Renal cortex interstitium (tissue), 11 donors: Measurements from ENCODE around the gene TRABD2B. TPM values are rescaled to one million over a fixed set of nuclear protein-coding genes. Genes with fewer than 3 reads are reported as not detected.

ENCODE experiments used
- DNase-seq, 11 donors: peaks; one replicate each; pipeline ENCODE4 v3.0.0-alpha.2; 2013; ENCODE audit warnings: low read depth in 9 of 11, low spot score in 4 of 11; ENCODE audit errors: extremely low read depth in 1 of 11
- polyA plus RNA-seq, 3 donors: library from polyadenylated mRNA; unstranded; fragments of 120-200 nt; gene quantifications; one replicate each; pipeline ENCODE4 v1.2.1, GENCODE V29; 2013; ENCODE audit not compliant: insufficient read length in 3 of 3

The TRABD2B gene
- polyA plus RNA-seq, 3 donors, result 18.7 to 28.0 (median 27.9) TPM

- DNase-seq, result no peak
Observed at GRCh38 chr1:47951545-47952235, 45.5 kb downstream of the TRABD2B start.

DNA sequence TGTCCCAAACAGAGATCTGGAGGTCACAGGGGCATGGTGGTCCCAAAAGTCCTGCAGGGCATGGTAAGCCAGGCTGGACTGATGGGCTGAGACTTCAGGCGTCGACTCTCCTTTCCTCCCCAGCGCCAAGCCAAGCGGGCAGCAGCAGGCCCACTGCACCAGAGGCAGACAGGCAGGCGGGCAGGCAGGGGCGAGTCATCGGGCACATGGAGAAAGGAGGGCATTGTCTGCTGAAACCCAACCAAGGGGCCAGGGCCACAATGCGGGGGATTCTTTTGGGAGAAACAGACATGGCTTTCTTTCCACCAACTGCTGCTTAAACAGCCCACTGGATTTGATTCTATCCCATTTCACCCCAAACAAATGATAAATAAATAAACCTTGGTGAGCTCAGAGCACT, 46.2 kb downstream of the TRABD2B start:
- no peak for DNase-seq

DNA sequence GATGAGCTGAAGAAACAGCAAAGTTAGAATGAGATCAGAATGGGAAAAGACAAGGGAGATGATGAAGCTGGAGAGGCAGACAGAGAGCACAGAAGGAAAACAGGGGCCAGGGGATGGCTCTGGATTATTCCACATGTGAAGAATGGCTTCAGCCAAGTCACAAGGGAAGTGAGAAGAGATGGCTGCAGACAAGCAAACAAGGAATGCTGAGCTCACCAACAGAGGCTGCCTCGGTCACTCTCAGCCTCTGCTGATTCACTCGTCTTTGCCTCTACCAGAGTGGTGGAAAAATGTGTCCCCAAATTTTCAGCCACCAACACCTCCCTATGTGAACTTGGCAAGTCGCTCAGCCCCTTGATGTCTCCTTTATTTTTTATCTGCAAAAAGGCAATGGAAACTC, 46.7 kb downstream of the TRABD2B start:
- DNase-seq, result no peak

GRCh38 chr1:47948126-47948525, 49.1 kb downstream of the TRABD2B start:
- no peak for DNase-seq

- DNase-seq, result no peak
Observed at GRCh38 chr1:47947531-47947930, 49.7 kb downstream of the TRABD2B start.

GRCh38 chr1:47944561-47944960, 52.6 kb downstream of the TRABD2B start:
- DNase-seq, result no peak

GRCh38 chr1:47942240-47942629, 55.0 kb downstream of the TRABD2B start:
- no peak for DNase-seq

DNA sequence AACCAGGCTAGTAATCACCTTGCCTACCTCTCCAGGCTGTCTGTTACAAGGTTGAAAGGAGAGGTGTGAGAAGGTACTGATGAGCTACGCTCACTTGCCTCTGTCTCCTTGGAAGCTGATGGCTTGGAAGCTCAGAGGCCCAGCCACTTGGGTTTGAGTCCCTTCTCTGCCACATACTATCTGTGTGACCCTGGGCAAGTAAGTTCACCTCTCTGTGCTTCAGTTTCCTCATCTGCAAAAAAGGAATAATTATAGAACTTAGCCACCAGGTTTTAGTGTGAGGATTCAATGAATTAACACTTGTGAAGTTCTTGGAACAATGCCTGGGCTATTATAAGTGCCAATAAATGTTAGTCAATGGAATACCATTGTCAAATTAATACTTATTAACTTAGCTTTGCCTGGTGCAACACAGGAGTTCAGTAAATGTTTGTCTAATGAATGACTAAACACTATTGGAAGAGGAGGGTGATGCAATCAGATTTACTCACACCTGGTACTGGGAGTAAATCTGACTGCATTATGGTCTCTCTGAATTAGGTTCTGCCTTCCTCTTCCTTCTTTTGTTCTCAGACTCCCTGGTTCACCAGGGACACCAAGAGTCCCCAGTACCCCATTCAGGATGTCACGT, 55.5 kb downstream of the TRABD2B start:
- DNase-seq, result no peak

DNA sequence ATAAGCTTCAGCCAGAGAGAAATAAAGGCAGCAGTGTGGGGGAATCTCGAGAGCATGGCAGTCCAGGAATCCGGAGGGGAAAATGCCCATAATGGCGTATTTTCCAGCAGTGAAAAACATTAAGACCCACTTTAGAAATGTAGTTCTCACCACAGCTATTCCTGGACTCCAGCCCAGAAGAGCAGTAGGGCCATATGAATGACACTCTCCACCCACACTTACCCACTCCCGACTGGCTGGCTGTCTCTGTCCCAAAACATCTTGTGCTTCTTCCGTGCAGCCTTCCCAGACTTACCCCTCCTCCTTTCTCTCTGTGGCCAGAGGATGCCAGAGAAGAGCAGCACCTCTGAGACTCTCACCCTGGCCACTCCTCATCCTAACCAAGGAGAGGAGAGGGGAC, 56.4 kb downstream of the TRABD2B start:
- DNase-seq, result no peak

DNA sequence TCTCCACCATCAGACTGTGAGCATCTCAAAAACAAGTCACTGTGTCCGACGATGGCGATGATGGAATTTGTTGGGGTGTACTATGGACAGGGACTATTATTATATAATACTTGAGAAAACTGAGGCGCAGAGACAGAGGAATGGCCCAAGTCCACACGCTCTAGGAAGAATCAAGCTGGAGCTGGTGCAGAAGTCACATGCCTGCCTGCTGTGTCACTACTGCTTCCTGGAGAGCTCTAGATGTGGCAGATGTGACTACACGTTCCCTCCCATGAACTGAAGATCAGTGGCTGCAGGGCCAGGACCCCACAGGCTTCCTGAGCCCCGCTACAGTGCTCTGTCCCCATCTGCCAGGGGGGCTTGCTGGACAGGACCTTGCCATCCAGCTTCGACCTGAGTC, 56.9 kb downstream of the TRABD2B start:
- no peak for DNase-seq

- DNase-seq, result no peak
Observed at GRCh38 chr1:47938520-47938919, 58.7 kb downstream of the TRABD2B start.

DNA sequence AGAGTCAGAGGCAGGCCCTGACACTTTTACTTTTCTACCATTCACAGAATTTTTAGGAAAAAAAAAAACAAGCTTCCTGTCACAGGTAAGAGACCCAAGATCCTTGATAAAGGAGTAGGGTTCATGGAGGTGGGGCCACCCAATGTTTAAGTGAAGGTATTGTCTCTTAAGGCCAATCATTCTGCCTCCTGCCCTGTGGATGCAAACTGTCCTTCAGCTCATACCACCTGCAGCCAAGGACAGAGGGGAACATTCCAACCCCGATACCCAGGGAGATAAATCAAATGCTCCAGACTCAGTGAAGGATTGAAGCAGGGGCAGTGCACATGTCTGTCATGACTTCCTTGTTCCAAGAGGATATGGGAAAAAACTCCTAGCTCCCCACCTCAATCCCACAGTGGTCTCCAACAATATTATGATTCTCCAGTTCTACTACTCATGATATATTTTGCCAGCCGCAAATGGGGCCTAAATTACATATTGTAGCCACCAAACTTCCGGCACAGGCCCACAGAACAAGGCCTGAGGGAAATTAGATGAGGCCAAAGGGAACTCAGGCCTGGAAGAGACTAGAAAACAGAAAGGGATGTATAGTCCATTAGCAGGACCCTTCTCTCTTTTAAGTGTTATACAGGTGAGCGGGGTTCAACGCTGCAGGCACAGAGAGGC, 59.5 kb downstream of the TRABD2B start:
- no peak for DNase-seq

GRCh38 chr1:47936916-47937551, 60.2 kb downstream of the TRABD2B start:
- DNase-seq, result no peak

DNA sequence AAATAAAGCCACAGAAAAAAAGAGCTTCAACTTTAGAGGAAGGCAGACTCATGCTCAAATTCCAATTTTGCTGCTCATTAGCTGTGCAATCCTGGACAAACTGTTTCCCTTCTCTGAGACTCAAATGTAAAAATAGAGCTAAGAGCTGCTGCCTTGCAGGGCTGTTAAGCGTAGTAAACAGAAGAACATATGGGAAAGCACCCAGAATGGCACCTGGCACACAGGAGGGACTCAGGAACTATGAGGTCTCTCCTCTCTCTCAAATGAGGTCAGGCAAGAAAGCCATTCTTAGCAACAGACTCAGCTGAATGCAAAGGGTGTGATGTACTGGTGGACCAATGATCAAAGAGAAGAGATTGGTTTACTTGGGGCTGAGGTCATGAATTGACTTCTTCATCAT, 61.3 kb downstream of the TRABD2B start:
- no peak for DNase-seq

GRCh38 chr1:47935163-47935562, 62.0 kb downstream of the TRABD2B start:
- DNase-seq, result no peak

GRCh38 chr1:47934243-47934805, 62.9 kb downstream of the TRABD2B start:
- peak in 9 of 11 donors; percentile 38 to 69 (median 49) for DNase-seq

- no peak for DNase-seq
Observed at GRCh38 chr1:47932743-47933142, 64.4 kb downstream of the TRABD2B start.

DNA sequence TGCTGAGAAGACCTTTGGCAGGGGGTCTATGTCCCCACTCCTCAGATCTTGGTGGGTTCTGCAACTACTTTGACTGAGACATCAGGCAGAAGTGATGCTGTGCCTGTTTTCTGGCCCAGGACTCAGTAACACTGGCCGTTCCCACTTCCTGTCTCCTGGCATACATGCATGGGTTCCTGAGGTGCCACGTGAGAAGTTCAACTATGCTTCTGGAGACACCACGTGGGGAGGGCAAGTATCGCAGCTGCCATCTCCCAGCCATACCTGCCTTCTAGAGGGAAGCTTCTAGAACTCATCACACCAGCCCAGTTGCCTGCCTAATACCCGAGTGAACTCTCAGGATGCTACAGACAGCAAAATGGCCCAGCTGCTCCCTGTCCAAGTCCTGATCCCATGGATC, 65.8 kb downstream of the TRABD2B start:
- no peak for DNase-seq

DNA sequence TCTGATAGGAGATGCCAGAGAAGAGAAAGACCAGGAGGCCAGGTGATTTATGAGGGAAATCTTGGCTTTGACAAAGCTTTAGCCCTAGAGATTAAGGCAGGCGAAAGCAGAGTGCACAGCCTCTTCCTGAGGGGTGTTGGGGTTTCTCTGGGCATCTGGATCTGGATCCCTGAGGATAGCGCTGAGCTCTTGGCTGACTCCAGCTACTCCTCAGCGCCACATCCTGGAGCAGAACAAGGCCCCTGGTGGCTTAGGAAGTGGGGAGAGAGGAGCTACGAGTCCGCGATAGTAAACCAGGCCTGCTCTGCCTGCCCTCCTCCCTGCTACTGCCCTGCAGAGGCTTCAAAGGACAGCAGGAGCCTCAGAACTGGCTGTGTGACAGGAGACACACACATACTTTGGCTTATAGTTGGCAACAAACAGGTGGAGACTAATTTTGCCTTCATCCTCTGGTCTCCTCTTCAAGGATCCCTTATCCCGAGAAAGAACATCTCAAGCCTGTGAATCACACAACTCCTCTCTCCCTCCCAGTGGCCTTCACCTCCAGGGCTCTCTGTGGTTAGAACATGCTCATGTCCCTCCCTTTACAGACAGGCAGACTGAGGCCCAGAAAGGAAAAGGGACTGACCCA, 66.9 kb downstream of the TRABD2B start:
- no peak for DNase-seq
